Activated CD4-positive, alpha-beta memory T cell treated with anti-CD3 and anti-CD28 coated beads, Interleukin-2, amount 10 ng/mL, durations not matched to agents 7 days and 5 days (primary cell): ENCODE measurements around the gene TBC1D5. TPM values are rescaled to one million over a fixed set of nuclear protein-coding genes. Genes with fewer than 3 reads are reported as not detected.
"Not testable (repeated sequence)": the region's sequence is repeated elsewhere in the genome, so short reads cannot be mapped to it uniquely, and the experiment has no call there.

Experiments used
- CTCF ChIA-PET: fragments of 350-600 bp; sonication (Branson Sonifier 250); formaldehyde crosslinking; loops from one replicate; lab custom pipeline; 2021; ENCODE audit warnings: antibody characterized with exemption, inconsistent platforms; lab: Charles Lee
- POLR2A ChIA-PET: fragments of 350-600 bp; sonication (Branson Sonifier 250); formaldehyde crosslinking; loops from one replicate; lab custom pipeline; 2021; ENCODE audit warnings: antibody characterized with exemption; lab: Charles Lee
- DNase-seq: peaks from one replicate; pipeline ENCODE4 v3.0.0-alpha.2; 2020
- H3K27ac Mint-ChIP-seq: one replicate; pipeline ENCODE4 v1.8.0; 2021; ENCODE audit warnings: mild to moderate bottlenecking, mixed read lengths
- H3K27me3 Mint-ChIP-seq: one replicate; pipeline ENCODE4 v1.8.0; 2021; ENCODE audit warnings: mixed read lengths
- H3K36me3 Mint-ChIP-seq: one replicate; pipeline ENCODE4 v1.8.0; 2021; ENCODE audit warnings: low read depth, mixed read lengths
- H3K4me1 Mint-ChIP-seq: one replicate; pipeline ENCODE4 v1.8.0; 2021; ENCODE audit warnings: mixed read lengths
- H3K4me3 Mint-ChIP-seq: one replicate; pipeline ENCODE4 v1.8.0; 2021; ENCODE audit warnings: mild to moderate bottlenecking, mixed read lengths
- H3K9me3 Mint-ChIP-seq: one replicate; pipeline ENCODE4 v1.8.0; 2021; ENCODE audit warnings: mixed read lengths
- total RNA-seq, 2 experiments: library from RNA; stranded (reverse); gene quantifications; one replicate each; pipeline ENCODE4 v1.2.3, GENCODE V29; 2021

The TBC1D5 gene
- total RNA-seq, 2 experiments from 2014 or later = 49.9 to 50.8 TPM

- POLR2A ChIA-PET = no interaction called here
- Mint-ChIP-seq H3K27ac (no peak overlapping the region), H3K9me3 (no peaks in the 10 kb centered on the region), H3K4me1 (peaks cover 46% of the 10 kb centered on the region), H3K36me3 (peaks cover 10% of the 10 kb centered on the region), H3K27me3 (no peaks in the 10 kb centered on the region), H3K4me3 (no peak overlapping the region)
- no peak for DNase-seq
- CTCF ChIA-PET = no interaction called here
Measured at GRCh38 chr3:17744693-17745092, 2.3 kb upstream of the TBC1D5 start.

DNA sequence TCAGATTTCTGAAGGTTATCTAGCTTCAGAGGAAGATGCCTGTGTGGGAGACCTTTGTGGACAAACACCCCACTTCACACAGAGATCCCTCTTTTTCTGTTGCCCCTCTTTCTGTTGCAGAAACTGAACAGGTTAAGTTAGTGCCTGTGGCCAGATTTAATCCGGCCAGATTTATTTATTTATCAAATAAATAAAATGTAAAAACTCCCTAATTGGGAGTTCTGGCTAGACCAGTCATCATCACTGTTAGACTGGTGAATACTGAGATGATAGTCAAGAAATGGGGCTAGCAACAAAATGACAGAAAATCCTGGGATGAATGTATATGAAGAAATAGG lies 1.2 kb upstream of the TBC1D5 start:
- CTCF ChIA-PET = interaction anchor here (1.7 to 2.1 kb wide), 2 partner anchors 9 to 97 kb away, joined by 6 to 11 read pairs; no protein-coding TSS in a partner anchor
- Mint-ChIP-seq H3K27me3 (no peaks in the 10 kb centered on the region), H3K4me1 (peaks cover 47% of the 10 kb centered on the region), H3K4me3 (peak overlapping the region; percentile 93), H3K9me3 (no peaks in the 10 kb centered on the region), H3K27ac (peak overlapping the region; percentile 95), H3K36me3 (peaks cover 19% of the 10 kb centered on the region)
- POLR2A ChIA-PET = interaction anchor here (1.1 to 3.1 kb wide), 4 partner anchors 7 to 973 kb away, joined by 3 to 12 read pairs (median 8); no protein-coding TSS in a partner anchor
- no peak for DNase-seq

- no peaks in the 10 kb centered on the region for H3K9me3 Mint-ChIP-seq
- no peak for DNase-seq
- peaks cover 50% of the 10 kb centered on the region for H3K4me1 Mint-ChIP-seq
- no peaks in the 10 kb centered on the region for H3K27me3 Mint-ChIP-seq
- peak overlapping the region; percentile 95 for H3K27ac Mint-ChIP-seq
- peak overlapping the region; percentile 93 for H3K4me3 Mint-ChIP-seq
- ChIA-PET CTCF (interaction anchor here (0.7 to 2.1 kb wide), 7 partner anchors 9 to 901 kb away, joined by 3 to 11 read pairs (median 4); no protein-coding TSS in a partner anchor), POLR2A (interaction anchor here (0.6 to 3.1 kb wide), 19 partner anchors 8 to 1478 kb away, joined by 3 to 12 read pairs (median 3); partner anchors contain the start of genes DPH3 and OXNAD1)
- H3K36me3 Mint-ChIP-seq = peaks cover 19% of the 10 kb centered on the region
Measured at GRCh38 chr3:17742880-17743657, 638 bp upstream of the TBC1D5 start.

DNA sequence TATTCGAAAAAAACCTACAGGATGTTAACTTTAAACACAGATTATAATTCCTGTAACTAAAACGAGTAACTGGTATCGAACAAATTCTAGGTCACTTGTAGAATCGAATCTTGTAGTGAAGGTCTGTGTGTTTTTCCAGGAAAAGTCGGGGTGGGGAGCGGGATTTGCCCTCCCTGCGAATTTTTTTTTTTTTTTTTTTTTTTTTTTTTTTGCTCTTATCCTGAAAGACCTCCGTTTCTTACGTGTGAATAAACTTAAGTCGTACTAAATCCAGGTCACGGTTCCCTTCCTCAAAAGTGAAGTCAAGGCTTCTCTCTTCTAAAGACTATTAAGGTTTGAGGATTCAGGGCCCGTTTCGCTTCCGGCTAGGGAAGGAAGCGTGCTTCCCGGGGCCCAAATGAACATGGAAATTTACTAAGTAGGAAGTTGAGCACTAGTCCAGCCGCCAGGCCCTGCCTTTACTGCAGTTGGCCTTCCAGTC lies 770 bp downstream of the TBC1D5 start:
- peak overlapping the region; percentile 93 for H3K4me3 Mint-ChIP-seq
- ChIA-PET CTCF (interaction anchor here (1.5 to 2.1 kb wide), 3 partner anchors 8 to 900 kb away, joined by 4 to 11 read pairs (median 6); no protein-coding TSS in a partner anchor), POLR2A (interaction anchor here (1.0 to 3.1 kb wide), 7 partner anchors 9 to 858 kb away, joined by 3 to 12 read pairs (median 6); no protein-coding TSS in a partner anchor)
- no peak for DNase-seq
- no peaks in the 10 kb centered on the region for H3K9me3 Mint-ChIP-seq
- no peaks in the 10 kb centered on the region for H3K27me3 Mint-ChIP-seq
- H3K27ac Mint-ChIP-seq = peak overlapping the region; percentile 84
- peaks cover 25% of the 10 kb centered on the region for H3K36me3 Mint-ChIP-seq
- peaks cover 48% of the 10 kb centered on the region for H3K4me1 Mint-ChIP-seq

GRCh38 chr3:17740721-17741141 lies 1.7 kb downstream of the TBC1D5 start:
- Mint-ChIP-seq H3K9me3 (no peaks in the 10 kb centered on the region), H3K36me3 (peaks cover 25% of the 10 kb centered on the region), H3K4me3 (peak overlapping the region; percentile 93), H3K4me1 (peaks cover 48% of the 10 kb centered on the region), H3K27ac (peak overlapping the region; percentile 84), H3K27me3 (no peaks in the 10 kb centered on the region)
- no peak for DNase-seq
- ChIA-PET CTCF (interaction anchor here (0.6 kb wide), 1 partner anchor 41 kb away, joined by 3 read pairs; no protein-coding TSS in a partner anchor), POLR2A (interaction anchor here (3.1 kb wide), 1 partner anchor 10 kb away, joined by 9 read pairs; no protein-coding TSS in a partner anchor)

- Mint-ChIP-seq H3K27me3 (no peaks in the 10 kb centered on the region), H3K27ac (no peak overlapping the region), H3K9me3 (no peaks in the 10 kb centered on the region), H3K4me3 (no peak overlapping the region), H3K4me1 (peaks cover 42% of the 10 kb centered on the region), H3K36me3 (peaks cover 30% of the 10 kb centered on the region)
- ChIA-PET CTCF (no interaction called here), POLR2A (no interaction called here)
- DNase-seq = no peak
Measured at GRCh38 chr3:17738921-17739320, 3.5 kb downstream of the TBC1D5 start.

- Mint-ChIP-seq H3K4me1 (peaks cover 40% of the 10 kb centered on the region), H3K27ac (no peak overlapping the region), H3K9me3 (no peaks in the 10 kb centered on the region), H3K4me3 (no peak overlapping the region), H3K36me3 (peaks cover 32% of the 10 kb centered on the region), H3K27me3 (no peaks in the 10 kb centered on the region)
- no peak for DNase-seq
- POLR2A ChIA-PET = no interaction called here
- CTCF ChIA-PET = no interaction called here
Measured at GRCh38 chr3:17738219-17738618, 4.2 kb downstream of the TBC1D5 start.

- CTCF ChIA-PET = no interaction called here
- no peak overlapping the region for H3K4me3 Mint-ChIP-seq
- H3K27me3 Mint-ChIP-seq = no peaks in the 10 kb centered on the region
- POLR2A ChIA-PET = no interaction called here
- H3K9me3 Mint-ChIP-seq = no peaks in the 10 kb centered on the region
- peaks cover 38% of the 10 kb centered on the region for H3K36me3 Mint-ChIP-seq
- H3K27ac Mint-ChIP-seq = no peak overlapping the region
- DNase-seq = no peak
- peaks cover 43% of the 10 kb centered on the region for H3K4me1 Mint-ChIP-seq
Measured at GRCh38 chr3:17737591-17737990, 4.8 kb downstream of the TBC1D5 start.

GRCh38 chr3:17735362-17735761 lies 7.1 kb downstream of the TBC1D5 start:
- H3K4me3 Mint-ChIP-seq, H3K27ac Mint-ChIP-seq, DNase-seq, H3K27me3 Mint-ChIP-seq, H3K9me3 Mint-ChIP-seq, POLR2A ChIA-PET: not testable (repeated sequence)
- CTCF ChIA-PET = interaction anchor here (2.7 kb wide), 1 partner anchor 7 kb away, joined by 11 read pairs; the partner anchor contains the start of gene TBC1D5
- peaks cover 43% of the 10 kb centered on the region for H3K36me3 Mint-ChIP-seq
- H3K4me1 Mint-ChIP-seq = peaks cover 42% of the 10 kb centered on the region

GRCh38 chr3:17733768-17734167 lies 8.7 kb downstream of the TBC1D5 start:
- CTCF ChIA-PET = interaction anchor here (1.2 to 2.7 kb wide), 3 partner anchors 9 to 40 kb away, joined by 3 to 11 read pairs (median 6); partner anchors contain the start of gene TBC1D5
- Mint-ChIP-seq H3K36me3 (peaks cover 45% of the 10 kb centered on the region), H3K4me3 (no peak overlapping the region), H3K27me3 (no peaks in the 10 kb centered on the region), H3K27ac (no peak overlapping the region), H3K4me1 (peaks cover 32% of the 10 kb centered on the region), H3K9me3 (no peaks in the 10 kb centered on the region)
- no peak for DNase-seq
- POLR2A ChIA-PET = no interaction called here

DNA sequence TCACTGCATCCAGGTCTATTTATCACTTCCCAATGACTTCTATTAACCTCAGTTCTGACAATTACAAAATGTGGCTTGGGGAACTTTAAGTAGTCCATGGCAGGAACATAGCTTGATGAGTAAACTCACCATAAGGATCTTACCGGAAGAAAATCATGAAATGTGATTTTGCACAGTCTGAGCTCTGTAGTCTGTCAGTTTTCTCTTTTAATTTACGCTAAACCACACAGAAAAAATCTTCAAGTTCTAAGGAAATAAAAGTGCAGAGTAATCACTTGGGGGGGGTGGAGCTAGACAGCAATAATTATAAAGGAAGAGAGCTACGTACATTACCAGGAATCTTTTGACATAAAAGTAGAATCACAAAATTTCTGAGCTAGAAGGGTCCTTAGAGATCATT lies 9.2 kb downstream of the TBC1D5 start:
- POLR2A ChIA-PET = interaction anchor here (0.9 kb wide), 1 partner anchor 10 kb away, joined by 3 read pairs; no protein-coding TSS in a partner anchor
- H3K4me3 Mint-ChIP-seq = no peak overlapping the region
- CTCF ChIA-PET = interaction anchor here (1.2 to 2.7 kb wide), 3 partner anchors 10 to 40 kb away, joined by 3 to 11 read pairs (median 6); partner anchors contain the start of gene TBC1D5
- peak overlapping the region; percentile 53 for H3K27ac Mint-ChIP-seq
- no peaks in the 10 kb centered on the region for H3K9me3 Mint-ChIP-seq
- no peak for DNase-seq
- H3K36me3 Mint-ChIP-seq = peaks cover 47% of the 10 kb centered on the region
- no peaks in the 10 kb centered on the region for H3K27me3 Mint-ChIP-seq
- peaks cover 31% of the 10 kb centered on the region for H3K4me1 Mint-ChIP-seq

- Mint-ChIP-seq H3K4me1 (peaks cover 21% of the 10 kb centered on the region), H3K27ac (no peak overlapping the region), H3K9me3 (peaks cover 7% of the 10 kb centered on the region), H3K27me3 (no peaks in the 10 kb centered on the region), H3K36me3 (peaks cover 59% of the 10 kb centered on the region), H3K4me3 (no peak overlapping the region)
- CTCF ChIA-PET = interaction anchor here (1.0 kb wide), 1 partner anchor 111 kb away, joined by 4 read pairs; no protein-coding TSS in a partner anchor
- no peak for DNase-seq
- POLR2A ChIA-PET = interaction anchor here (0.6 to 2.5 kb wide), 2 partner anchors 12 to 924 kb away, joined by 3 to 11 read pairs; partner anchors contain the start of gene TBC1D5
Measured at GRCh38 chr3:17730318-17730967, 12.0 kb downstream of the TBC1D5 start.
